HepG2 (cell line): Measurements from ENCODE around the gene TTBK1. TPM values are rescaled to one million over a fixed set of nuclear protein-coding genes. Genes with fewer than 3 reads are reported as not detected.

Source experiments
- AFF4 ChIP-seq: sonication (generic); formaldehyde crosslinking; IDR thresholded peaks from 2 replicates; pipeline ENCODE4 v1.4.0; 2020; ENCODE audit warnings: missing genetic modification reagents
- CHD4 ChIP-seq: fragments of 200-600 bp; sonication (generic); IDR thresholded peaks from 2 replicates; pipeline ENCODE4 v1.7.0; 2017; ENCODE audit warnings: mild to moderate bottlenecking, low read length, borderline replicate concordance
- DRAP1 ChIP-seq: IDR thresholded peaks from 2 replicates; pipeline ENCODE4 v1.6.1; 2016; ENCODE audit warnings: missing genetic modification reagents, missing compliant biosample characterization
- HOXA5 ChIP-seq: sonication (generic); formaldehyde crosslinking; IDR thresholded peaks from 2 replicates; pipeline ENCODE4 v1.4.0; 2020; ENCODE audit warnings: missing genetic modification reagents
- PATZ1 ChIP-seq: sonication (generic); formaldehyde crosslinking; IDR thresholded peaks from 2 replicates; pipeline ENCODE4 v1.4.0; 2020; ENCODE audit warnings: missing genetic modification reagents
- SMARCC2 ChIP-seq: fragments of 450-650 bp; IDR thresholded peaks from 2 replicates; pipeline ENCODE4 v1.6.1; 2017; ENCODE audit warnings: antibody characterized with exemption, mild to moderate bottlenecking
- SRSF4 ChIP-seq: fragments of 200-400 bp; formaldehyde crosslinking; IDR thresholded peaks from one replicate; pipeline ENCODE4 v1.6.1; 2018; ENCODE audit warnings: mild to moderate bottlenecking, low read depth, low read length, moderate library complexity; ENCODE audit not compliant: poor library complexity, severe bottlenecking
- UBTF ChIP-seq: sonication (generic); formaldehyde crosslinking; IDR thresholded peaks from 2 replicates; pipeline ENCODE4 v1.4.0; 2020; ENCODE audit warnings: mild to moderate bottlenecking, missing genetic modification reagents
- ZFP37 ChIP-seq: sonication (generic); formaldehyde crosslinking; IDR thresholded peaks from 2 replicates; pipeline ENCODE4 v1.4.0; 2020; ENCODE audit warnings: missing genetic modification reagents, borderline replicate concordance
- ZFP82 ChIP-seq: sonication (generic); formaldehyde crosslinking; IDR thresholded peaks from 2 replicates; pipeline ENCODE4 v1.5.1; 2020; ENCODE audit warnings: mild to moderate bottlenecking, missing genetic modification reagents, borderline replicate concordance
- ZHX2 ChIP-seq, 2 experiments: sonication (generic) in 1 of 2; formaldehyde crosslinking in 1 of 2; IDR thresholded peaks; 2 replicates each; pipeline versions ENCODE4 v1.6.1 to v1.9.0; 2014 to 2022; ENCODE audit warnings: antibody characterized with exemption in 1 of 2, borderline replicate concordance in 1 of 2, inconsistent platforms in 1 of 2, low read depth in 1 of 2, missing genetic modification reagents in 1 of 2
- ZMYM3 ChIP-seq: sonication (generic); formaldehyde crosslinking; IDR thresholded peaks from 2 replicates; pipeline ENCODE4 v1.5.1; 2020; ENCODE audit warnings: mild to moderate bottlenecking, missing genetic modification reagents
- ZNF572 ChIP-seq: sonication (generic); formaldehyde crosslinking; IDR thresholded peaks from 2 replicates; pipeline ENCODE4 v1.5.1; 2020; ENCODE audit warnings: mild to moderate bottlenecking, missing genetic modification reagents
- polyA plus RNA-seq, 8 experiments: library from polyadenylated mRNA; depleted of rRNA in 3 of 8; stranded (reverse) in 7 of 8; unstranded in 1 of 8; fragments of >200 nt; fragmentation: Illumina TruSeq in 4 of 8; extraction: Trizol in 4 of 8; gene quantifications; 2 replicates each; pipeline versions ENCODE4 v1.2.1 to v1.2.3, GENCODE V29; 2011 to 2016; ENCODE audit warnings: low read depth in 4 of 8, missing spikeins in 1 of 8, mixed read lengths in 1 of 8; ENCODE audit not compliant: insufficient read depth in 1 of 8
- total RNA-seq, 5 experiments: library from RNA; depleted of rRNA; stranded (reverse); fragments of >200 nt; fragmentation: Illumina TruSeq; extraction: Trizol; gene quantifications; 2 replicates each; pipeline ENCODE4 v1.2.3, GENCODE V29; 2016; ENCODE audit warnings: low read depth in 1 of 5

TTBK1 gene
- total and polyA plus RNA-seq, 2 of the 13 experiments (the other 11 are each of a cell fraction or from before 2014, with no cell fraction given), result 0.24 to 0.33 TPM

GRCh38 chr6:43275801-43276576 is 32.7 kb downstream of the TTBK1 start (continued):
- peak; percentile 7; the same call in 1 of the 2 replicates for TF ChIP-seq ZHX2 (IDR thresholded peaks at IDR 0.05; ENCODE audit: low read depth)
- no peak for TF ChIP-seq ZHX2 (CRISPR knock-in tag; IDR thresholded peaks at IDR 0.05; ENCODE audit: borderline replicate concordance)
- TF ChIP-seq ZFP82 (CRISPR knock-in tag), result 0 out of 2 replicates have a peak, but pooled peaks have one; percentile 3
- TF ChIP-seq HOXA5 (CRISPR knock-in tag), result no peak
- no peak for TF ChIP-seq SRSF4
- no peak for TF ChIP-seq SMARCC2
- TF ChIP-seq AFF4 (CRISPR knock-in tag), result no peak
- TF ChIP-seq ZMYM3 (CRISPR knock-in tag), result no peak
- TF ChIP-seq CHD4, result no peak; the same call in 1 of the 2 replicates
- no peak for TF ChIP-seq UBTF (CRISPR knock-in tag)
- TF ChIP-seq DRAP1, result no peak
- TF ChIP-seq PATZ1 (CRISPR knock-in tag), result no peak
- TF ChIP-seq ZNF572 (CRISPR knock-in tag), result no peak
- no peak for TF ChIP-seq ZFP37 (CRISPR knock-in tag)
